ENCODE data around the gene KCNQ1OT1. TPM values are rescaled to one million over a fixed set of nuclear protein-coding genes. Genes with fewer than 3 reads are reported as not detected.

The KCNQ1OT1 gene
- total and polyA plus RNA-seq, 9 of the 15 experiments (the other 6 are each of a cell fraction or from before 2014, with no cell fraction given): 0.04 to 2.3 (median 0.74) TPM

DNA sequence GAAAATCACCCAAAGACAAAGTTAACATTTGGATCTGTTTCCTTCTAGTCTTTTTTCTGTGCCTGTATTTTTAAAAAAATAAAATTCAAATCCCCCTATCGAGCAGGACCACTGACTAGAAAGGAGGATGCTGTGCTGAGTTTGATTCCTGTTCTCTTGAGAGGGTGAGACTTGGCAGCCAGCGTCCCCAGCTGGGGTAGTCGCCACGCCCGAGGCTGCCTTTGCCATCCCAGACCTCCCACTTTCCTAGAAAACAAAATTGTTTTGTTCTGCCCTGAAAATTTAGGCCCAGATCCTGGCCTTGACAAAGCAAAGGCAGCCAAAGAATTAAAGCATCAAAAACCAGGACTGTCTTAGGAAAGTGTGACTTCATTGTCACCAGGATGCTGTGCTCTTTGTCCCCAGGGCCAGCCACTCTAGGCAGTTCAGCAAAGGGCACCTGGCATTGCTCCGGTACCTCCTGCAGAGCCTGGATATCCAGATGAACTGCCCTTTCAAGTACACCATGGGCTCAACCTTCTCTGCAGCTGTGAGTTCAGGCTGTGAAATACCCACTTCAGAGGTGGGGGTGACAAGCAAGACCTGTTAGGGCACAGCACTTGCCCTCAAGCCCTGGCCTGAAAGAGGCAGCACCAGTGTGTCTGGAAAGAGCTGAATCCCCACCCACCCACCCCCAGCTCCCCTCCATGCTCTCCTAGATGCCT lies 44.6 kb downstream of the KCNQ1OT1 start:
- FAIRE-seq (no peak), ATAC-seq (no peak), DNase-seq (ENCODE audit: extremely low read depth in 1 of 4, low spot score in 3 of 4) (peak in 2 of 4 experiments; percentile 3 to 7)
- H3K27me3 ChIP-seq (ENCODE audit: control insufficient read depth in 2 of 2, insufficient read depth in 2 of 2, low read length in 2 of 2): no peaks in the 10 kb centered on the region
- no peak overlapping the region for H3K4me3 ChIP-seq
- H2AFZ ChIP-seq (ENCODE audit: low read depth, low read length): no peak overlapping the region
- H3K9me1 ChIP-seq (ENCODE audit: control insufficient read depth, insufficient read depth, low read length): no peaks in the 10 kb centered on the region
- no peaks in the 10 kb centered on the region for H3K4me1 ChIP-seq (replicated peaks in 1 of 2; ENCODE audit: control insufficient read depth in 2 of 2, insufficient read depth in 2 of 2, low read length in 2 of 2)
- no peak overlapping the region for H3K9ac ChIP-seq (ENCODE audit: insufficient read depth in 1 of 2, low read depth in 2 of 2, low read length in 2 of 2)
- in situ Hi-C loops (cut with MboI) (no loop called here), intact Hi-C loops (cut with micrococcal nuclease) (no loop called here)
- POLR2A ChIA-PET: no interaction called here
- no peak overlapping the region for H3K4me2 ChIP-seq (ENCODE audit: insufficient read depth, low read length)
- CTCF ChIA-PET (ENCODE audit: low intra/inter-chr PET ratio): no interaction called here
- 45% methylated on average over 6 of the region's 6 CpGs for WGBS (ENCODE audit: insufficient coverage, low coverage, missing lambda C conversion rate)
- no TSS peak for BruUV-seq (replicated peaks)
- H3K36me3 ChIP-seq (ENCODE audit: control insufficient read depth, insufficient read depth, low read length): no peaks in the 10 kb centered on the region
- no peaks in the 10 kb centered on the region for H4K20me1 ChIP-seq (replicated peaks; ENCODE audit: control insufficient read depth, insufficient read depth, low read length)
- peaks cover 33% of the 10 kb centered on the region for H3K9me3 ChIP-seq (replicated peaks; ENCODE audit: control insufficient read depth, insufficient read depth, low read depth, low read length)
- TF ChIP-seq ZNF197 (CRISPR knock-in tag; IDR thresholded peaks at IDR 0.05; ENCODE audit: low read depth): no peak
- no peak for TF ChIP-seq PCBP1 (IDR thresholded peaks at IDR 0.05; ENCODE audit: low read depth, low read length, poor library complexity, severe bottlenecking)
- TF ChIP-seq KLF16 (IDR thresholded peaks at IDR 0.05): no peak
- no peak for TF ChIP-seq ZNF384 (IDR thresholded peaks at IDR 0.05; ENCODE audit: low read depth, low read length)
- TF ChIP-seq, protein P1, sequence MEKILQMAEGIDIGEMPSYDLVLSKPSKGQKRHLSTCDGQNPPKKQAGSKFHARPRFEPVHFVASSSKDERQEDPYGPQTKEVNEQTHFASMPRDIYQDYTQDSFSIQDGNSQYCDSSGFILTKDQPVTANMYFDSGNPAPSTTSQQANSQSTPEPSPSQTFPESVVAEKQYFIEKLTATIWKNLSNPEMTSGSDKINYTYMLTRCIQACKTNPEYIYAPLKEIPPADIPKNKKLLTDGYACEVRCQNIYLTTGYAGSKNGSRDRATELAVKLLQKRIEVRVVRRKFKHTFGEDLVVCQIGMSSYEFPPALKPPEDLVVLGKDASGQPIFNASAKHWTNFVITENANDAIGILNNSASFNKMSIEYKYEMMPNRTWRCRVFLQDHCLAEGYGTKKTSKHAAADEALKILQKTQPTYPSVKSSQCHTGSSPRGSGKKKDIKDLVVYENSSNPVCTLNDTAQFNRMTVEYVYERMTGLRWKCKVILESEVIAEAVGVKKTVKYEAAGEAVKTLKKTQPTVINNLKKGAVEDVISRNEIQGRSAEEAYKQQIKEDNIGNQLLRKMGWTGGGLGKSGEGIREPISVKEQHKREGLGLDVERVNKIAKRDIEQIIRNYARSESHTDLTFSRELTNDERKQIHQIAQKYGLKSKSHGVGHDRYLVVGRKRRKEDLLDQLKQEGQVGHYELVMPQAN (IDR thresholded peaks at IDR 0.05; ENCODE audit: borderline replicate concordance): no peak
- TF ChIP-seq SMAD3 (CRISPR knock-in tag; conservative IDR thresholded peaks at IDR 0.05): no peak
- no peak for TF ChIP-seq ZNF212 (CRISPR knock-in tag; IDR thresholded peaks at IDR 0.05)
- no peak for TF ChIP-seq CTBP1 (IDR thresholded peaks at IDR 0.05; ENCODE audit: borderline replicate concordance)
- no peak for TF ChIP-seq SRSF7 (optimal IDR thresholded peaks at IDR 0.05; ENCODE audit: low read depth, low read length)
- no peak for TF ChIP-seq MCM2 (IDR thresholded peaks at IDR 0.05; ENCODE audit: low read depth)
- no peak for TF ChIP-seq GMEB1 (CRISPR knock-in tag; IDR thresholded peaks at IDR 0.05)
- no peaks in the 10 kb centered on the region for H3K79me2 ChIP-seq (ENCODE audit: control insufficient read depth, insufficient read depth, low read length)
- H3K27ac ChIP-seq (ENCODE audit: extremely low read depth, low read depth, low read length): no peak overlapping the region
